ENCODE data around the gene MNDA.

Gene MNDA

GRCh38 chr1:158830904-158831507, at the start of gene MNDA:
Gene MNDA, plus strand, starts transcription at chr1:158831351. Its CDS starts 10,803 bp downstream, at chr1:158842154.
- DNase-seq: no peak

GRCh38 chr1:158793604-158794003, 37.5 kb upstream of the MNDA start:
- DNase-seq: no peak

- DNase-seq: no peak
These were observed 36.9 kb upstream of the MNDA start for GRCh38 chr1:158794247-158794646.

- no peak for DNase-seq
These were observed 32.6 kb upstream of the MNDA start for GRCh38 chr1:158798531-158798930.

- DNase-seq: no peak
These were observed 31.5 kb upstream of the MNDA start for GRCh38 chr1:158799689-158800088.

- no peak for DNase-seq
These were observed 30.6 kb upstream of the MNDA start for GRCh38 chr1:158800526-158800925.

GRCh38 chr1:158801396-158801795, 29.8 kb upstream of the MNDA start:
- DNase-seq: no peak

GRCh38 chr1:158803678-158804077, 27.5 kb upstream of the MNDA start:
- DNase-seq: no peak

- no peak for DNase-seq
These were observed 24.1 kb upstream of the MNDA start for GRCh38 chr1:158806916-158807536.

- DNase-seq: no peak
These were observed 21.9 kb upstream of the MNDA start for GRCh38 chr1:158809256-158809655.

- no peak for DNase-seq
These were observed 21.3 kb upstream of the MNDA start for GRCh38 chr1:158809862-158810261.

GRCh38 chr1:158810311-158810710, 20.8 kb upstream of the MNDA start:
- no peak for DNase-seq

GRCh38 chr1:158812336-158812735, 18.8 kb upstream of the MNDA start:
- DNase-seq: no peak

- no peak for DNase-seq
These were observed 18.0 kb upstream of the MNDA start for GRCh38 chr1:158813164-158813563.

GRCh38 chr1:158814970-158815369, 16.2 kb upstream of the MNDA start:
- DNase-seq: no peak

GRCh38 chr1:158818560-158818959, 12.6 kb upstream of the MNDA start:
- DNase-seq: no peak

GRCh38 chr1:158818975-158819431, 12.1 kb upstream of the MNDA start:
- no peak for DNase-seq

- DNase-seq: no peak
These were observed 11.4 kb upstream of the MNDA start for GRCh38 chr1:158819461-158820443.

GRCh38 chr1:158821723-158822122, 9.4 kb upstream of the MNDA start:
- no peak for DNase-seq

- DNase-seq: no peak
These were observed 975 bp upstream of the MNDA start for GRCh38 chr1:158830074-158830677.

GRCh38 chr1:158833264-158833663, 2.1 kb downstream of the MNDA start:
- no peak for DNase-seq

- DNase-seq: no peak
These were observed 4.9 kb downstream of the MNDA start for GRCh38 chr1:158836038-158836437.

GRCh38 chr1:158838660-158839059, 7.5 kb downstream of the MNDA start:
- no peak for DNase-seq

Data from NCI-H1417 (cell line).